OCI-LY3 (cell line): ENCODE results near the gene RIOX2.

Source experiments
- EZH2phosphoT487 ChIP-seq: fragments of 200-600 bp; shearing (Covaris generic); IDR thresholded peaks from 2 replicates; pipeline ENCODE4 v1.6.1; 2018; ENCODE audit warnings: antibody characterized with exemption, mixed run types, low read depth
- TF ChIP-seq, protein P1 (sequence below): fragments of 200-600, 300-600 bp; sonication (generic); IDR thresholded peaks from 2 replicates; pipeline ENCODE4 v1.5.1; 2014; ENCODE audit warnings: antibody characterized with exemption, low read length, low read depth

- TF ChIP-seq, protein P1, sequence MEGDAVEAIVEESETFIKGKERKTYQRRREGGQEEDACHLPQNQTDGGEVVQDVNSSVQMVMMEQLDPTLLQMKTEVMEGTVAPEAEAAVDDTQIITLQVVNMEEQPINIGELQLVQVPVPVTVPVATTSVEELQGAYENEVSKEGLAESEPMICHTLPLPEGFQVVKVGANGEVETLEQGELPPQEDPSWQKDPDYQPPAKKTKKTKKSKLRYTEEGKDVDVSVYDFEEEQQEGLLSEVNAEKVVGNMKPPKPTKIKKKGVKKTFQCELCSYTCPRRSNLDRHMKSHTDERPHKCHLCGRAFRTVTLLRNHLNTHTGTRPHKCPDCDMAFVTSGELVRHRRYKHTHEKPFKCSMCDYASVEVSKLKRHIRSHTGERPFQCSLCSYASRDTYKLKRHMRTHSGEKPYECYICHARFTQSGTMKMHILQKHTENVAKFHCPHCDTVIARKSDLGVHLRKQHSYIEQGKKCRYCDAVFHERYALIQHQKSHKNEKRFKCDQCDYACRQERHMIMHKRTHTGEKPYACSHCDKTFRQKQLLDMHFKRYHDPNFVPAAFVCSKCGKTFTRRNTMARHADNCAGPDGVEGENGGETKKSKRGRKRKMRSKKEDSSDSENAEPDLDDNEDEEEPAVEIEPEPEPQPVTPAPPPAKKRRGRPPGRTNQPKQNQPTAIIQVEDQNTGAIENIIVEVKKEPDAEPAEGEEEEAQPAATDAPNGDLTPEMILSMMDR, result peak; percentile 49
- no peak for TF ChIP-seq EZH2phosphoT487
Measured at GRCh38 chr3:97896547-97896946, 75.7 kb downstream of the RIOX2 start.
